NCI-H2227 treated with DMSO at 0.1 percent for 48 hours (cell line): ENCODE measurements around the gene CCDC116.
A peak's percentile ranks its signal among the peaks of the same experiment; 100 is the strongest.
"Not testable (repeated sequence)": the region's sequence is repeated elsewhere in the genome, so short reads cannot be mapped to it uniquely, and the experiment has no call there.

Experiments used
- DNase-seq: peaks from one replicate; lab custom pipeline; 2025; lab: John Stamatoyannopoulos, UW

CCDC116 gene

GRCh38 chr22:21609556-21610157 lies 22.9 kb upstream of the CCDC116 start:
- not testable (repeated sequence) for DNase-seq

- DNase-seq: no peak
Observed at GRCh38 chr22:21611210-21611977, 21.2 kb upstream of the CCDC116 start.

- no peak for DNase-seq
Observed at GRCh38 chr22:21612858-21613257, 19.7 kb upstream of the CCDC116 start.

GRCh38 chr22:21613553-21614233 lies 18.9 kb upstream of the CCDC116 start:
- no peak for DNase-seq

- no peak for DNase-seq
Observed at GRCh38 chr22:21615731-21616130, 16.8 kb upstream of the CCDC116 start.

- DNase-seq: not testable (repeated sequence)
Observed at GRCh38 chr22:21617337-21617736, 15.2 kb upstream of the CCDC116 start.

- no peak for DNase-seq
Observed at GRCh38 chr22:21621025-21621424, 11.5 kb upstream of the CCDC116 start.

GRCh38 chr22:21622011-21622918 lies 10.3 kb upstream of the CCDC116 start:
- DNase-seq: no peak

GRCh38 chr22:21622919-21623647 lies 9.5 kb upstream of the CCDC116 start:
- no peak for DNase-seq

GRCh38 chr22:21623648-21623970 lies 9.0 kb upstream of the CCDC116 start:
- no peak for DNase-seq

- no peak for DNase-seq
Observed at GRCh38 chr22:21624120-21624879, 8.3 kb upstream of the CCDC116 start.

- no peak for DNase-seq
Observed at GRCh38 chr22:21624880-21625791, 7.4 kb upstream of the CCDC116 start.

GRCh38 chr22:21626073-21626734 lies 6.4 kb upstream of the CCDC116 start:
- DNase-seq: no peak

- DNase-seq: no peak
Observed at GRCh38 chr22:21626735-21627469, 5.7 kb upstream of the CCDC116 start.

GRCh38 chr22:21628386-21629254 lies 3.9 kb upstream of the CCDC116 start:
- DNase-seq: no peak

- DNase-seq: peak; percentile 91
Observed at GRCh38 chr22:21629255-21630149, 3.1 kb upstream of the CCDC116 start, which contains the start of gene YDJC. TSS of gene YDJC (minus strand) at chr22:21630022. CDS start at chr22:21630014, 8 bp downstream.
